ENCODE data around the gene SPACA4.
"Not testable (repeated sequence)": the region's sequence is repeated elsewhere in the genome, so short reads cannot be mapped to it uniquely, and the experiment has no call there.

Gene SPACA4

DNA sequence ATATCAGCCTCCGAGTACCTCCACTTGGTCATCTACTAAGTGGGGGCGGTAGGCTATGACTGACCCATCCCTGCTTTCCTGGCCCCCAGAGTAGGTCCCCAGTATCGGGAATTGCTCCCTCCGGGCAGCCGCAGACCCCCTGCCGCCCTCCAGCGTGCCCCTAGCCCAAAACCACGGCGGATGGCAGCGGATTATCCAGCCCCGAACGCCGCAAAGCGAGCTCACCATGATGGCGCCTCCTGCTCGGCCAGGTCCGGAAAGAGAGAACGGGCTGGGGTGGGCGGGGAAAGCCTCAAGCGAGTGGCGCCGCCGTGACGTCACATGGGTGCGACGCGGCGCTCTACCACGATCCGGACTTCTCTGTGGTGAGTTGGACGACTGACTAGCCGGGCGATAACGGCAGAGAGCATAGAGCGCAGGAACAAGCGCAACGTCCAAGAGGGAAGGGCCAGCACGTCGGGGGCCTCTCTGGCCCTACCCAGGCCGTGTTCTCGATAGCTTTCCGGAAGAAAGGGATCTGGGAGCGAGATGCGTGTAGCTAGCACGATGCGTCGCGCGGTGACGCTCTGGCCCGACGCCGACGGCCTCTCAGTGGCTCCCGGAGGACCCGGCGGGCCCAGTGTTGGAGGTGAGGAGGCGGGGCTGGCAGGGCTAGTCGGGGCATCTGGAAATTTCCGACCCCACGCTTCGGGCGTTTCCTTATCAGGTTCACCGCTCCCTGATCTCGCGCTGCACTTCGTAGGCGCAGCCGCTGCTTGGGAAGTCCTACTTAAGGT, 12.6 kb downstream of the SPACA4 start, which contains the start of the genes RPL18 and SPHK2:
Gene RPL18 (minus strand): TSS at position 263 of the 776 bp plus-strand sequence. CDS start 35 bp downstream, at position 228.
Gene SPHK2 (plus strand): TSS at position 591 of the 776 bp plus-strand sequence. CDS start 1,009 bp downstream, outside the sequence.
- peak; percentile 99 for DNase-seq

GRCh38 chr19:48619692-48620585, 13.4 kb downstream of the SPACA4 start:
- DNase-seq: peak in 2 of 4 experiments; percentile 31 to 32

- DNase-seq: no peak
Observed at GRCh38 chr19:48623556-48624066, 17.1 kb downstream of the SPACA4 start.

DNA sequence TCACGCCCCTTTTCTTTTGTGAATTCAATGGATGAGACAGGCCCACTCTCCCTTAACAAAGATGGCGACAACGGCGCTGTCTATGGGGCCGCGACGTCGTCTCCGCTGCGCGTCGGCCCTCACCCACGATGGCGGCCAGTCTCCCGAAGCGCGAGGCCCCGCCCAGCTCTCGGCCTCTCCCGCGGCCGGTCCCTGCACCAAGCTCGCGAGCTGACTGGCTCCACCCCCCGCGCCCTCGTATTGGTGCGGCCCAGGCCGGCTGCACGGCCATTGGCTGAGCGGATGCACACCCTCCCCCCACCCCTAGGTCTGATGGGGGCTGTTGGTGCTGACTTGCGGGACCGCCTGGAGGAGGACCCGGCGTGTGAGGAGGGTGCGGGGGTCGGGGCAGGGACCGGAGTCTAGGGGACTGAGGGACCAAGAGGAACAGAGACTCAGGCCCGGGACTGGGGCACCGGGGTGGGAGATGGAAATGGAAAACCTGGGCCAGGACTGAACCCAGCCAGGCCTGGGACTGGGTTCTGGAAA, 17.6 kb downstream of the SPACA4 start:
- DNase-seq: peak; percentile 89 to 96 (median 92)

- DNase-seq: no peak
Observed at GRCh38 chr19:48624791-48625723, 18.5 kb downstream of the SPACA4 start.

DNA sequence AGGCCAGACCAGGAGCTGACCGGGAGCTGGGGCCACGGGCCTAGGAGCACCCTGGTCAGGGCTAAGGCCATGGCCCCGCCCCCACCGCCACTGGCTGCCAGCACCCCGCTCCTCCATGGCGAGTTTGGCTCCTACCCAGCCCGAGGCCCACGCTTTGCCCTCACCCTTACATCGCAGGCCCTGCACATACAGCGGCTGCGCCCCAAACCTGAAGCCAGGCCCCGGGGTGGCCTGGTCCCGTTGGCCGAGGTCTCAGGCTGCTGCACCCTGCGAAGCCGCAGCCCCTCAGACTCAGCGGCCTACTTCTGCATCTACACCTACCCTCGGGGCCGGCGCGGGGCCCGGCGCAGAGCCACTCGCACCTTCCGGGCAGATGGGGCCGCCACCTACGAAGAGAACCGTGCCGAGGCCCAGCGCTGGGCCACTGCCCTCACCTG, 19.4 kb downstream of the SPACA4 start:
- DNase-seq: no peak

DNA sequence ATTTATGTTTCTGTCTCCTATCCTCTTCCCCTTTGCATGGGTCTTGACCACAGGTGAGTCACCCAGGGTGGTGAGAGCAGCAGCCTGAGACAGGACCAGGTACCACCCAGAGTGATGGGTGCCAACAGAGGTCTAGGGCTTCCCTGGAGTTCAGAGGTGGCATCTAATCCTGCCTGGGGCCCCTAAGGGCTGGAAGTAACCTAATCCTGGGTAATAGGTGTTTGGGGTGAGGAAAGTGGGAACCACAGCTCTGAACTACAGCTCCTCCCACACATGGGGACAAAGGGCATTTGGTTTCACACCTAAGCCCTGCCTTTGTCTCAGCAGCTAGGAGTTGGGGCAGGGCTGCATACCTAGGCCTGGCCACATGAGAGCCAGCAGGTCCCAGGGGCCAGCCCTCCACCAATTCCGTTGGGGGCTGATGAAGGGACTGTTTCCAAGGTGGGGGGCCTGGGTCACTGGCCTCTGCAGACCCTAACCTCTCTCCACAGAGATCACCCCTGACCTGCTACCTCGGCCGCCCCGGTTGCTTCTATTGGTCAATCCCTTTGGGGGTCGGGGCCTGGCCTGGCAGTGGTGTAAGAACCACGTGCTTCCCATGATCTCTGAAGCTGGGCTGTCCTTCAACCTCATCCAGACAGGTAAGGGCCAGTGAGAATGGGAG, 20.8 kb downstream of the SPACA4 start:
- no peak for DNase-seq

- DNase-seq: no peak
Observed at GRCh38 chr19:48627865-48628314, 21.3 kb downstream of the SPACA4 start.

DNA sequence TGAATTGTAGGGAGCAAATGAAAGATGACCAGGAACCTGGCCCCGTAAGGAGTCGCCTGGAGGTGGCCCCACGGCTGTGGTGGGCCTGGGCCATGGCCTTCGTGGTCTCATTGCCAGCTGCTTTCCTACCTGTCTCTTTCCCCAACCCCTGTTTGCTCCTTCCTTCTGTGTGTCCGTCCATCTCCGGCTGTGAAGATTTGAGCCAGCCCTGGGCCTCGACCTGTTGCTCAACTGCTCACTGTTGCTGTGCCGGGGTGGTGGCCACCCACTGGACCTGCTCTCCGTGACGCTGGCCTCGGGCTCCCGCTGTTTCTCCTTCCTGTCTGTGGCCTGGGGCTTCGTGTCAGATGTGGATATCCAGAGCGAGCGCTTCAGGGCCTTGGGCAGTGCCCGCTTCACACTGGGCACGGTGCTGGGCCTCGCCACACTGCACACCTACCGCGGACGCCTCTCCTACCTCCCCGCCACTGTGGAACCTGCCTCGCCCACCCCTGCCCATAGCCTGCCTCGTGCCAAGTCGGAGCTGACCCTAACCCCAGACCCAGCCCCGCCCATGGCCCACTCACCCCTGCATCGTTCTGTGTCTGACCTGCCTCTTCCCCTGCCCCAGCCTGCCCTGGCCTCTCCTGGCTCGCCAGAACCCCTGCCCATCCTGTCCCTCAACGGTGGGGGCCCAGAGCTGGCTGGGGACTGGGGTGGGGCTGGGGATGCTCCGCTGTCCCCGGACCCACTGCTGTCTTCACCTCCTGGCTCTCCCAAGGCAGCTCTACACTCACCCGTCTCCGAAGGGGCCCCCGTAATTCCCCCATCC, 22.1 kb downstream of the SPACA4 start:
- DNase-seq: peak in 1 of 4 experiments; percentile 45

DNA sequence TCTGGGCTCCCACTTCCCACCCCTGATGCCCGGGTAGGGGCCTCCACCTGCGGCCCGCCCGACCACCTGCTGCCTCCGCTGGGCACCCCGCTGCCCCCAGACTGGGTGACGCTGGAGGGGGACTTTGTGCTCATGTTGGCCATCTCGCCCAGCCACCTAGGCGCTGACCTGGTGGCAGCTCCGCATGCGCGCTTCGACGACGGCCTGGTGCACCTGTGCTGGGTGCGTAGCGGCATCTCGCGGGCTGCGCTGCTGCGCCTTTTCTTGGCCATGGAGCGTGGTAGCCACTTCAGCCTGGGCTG, 22.7 kb downstream of the SPACA4 start:
- DNase-seq: no peak

DNA sequence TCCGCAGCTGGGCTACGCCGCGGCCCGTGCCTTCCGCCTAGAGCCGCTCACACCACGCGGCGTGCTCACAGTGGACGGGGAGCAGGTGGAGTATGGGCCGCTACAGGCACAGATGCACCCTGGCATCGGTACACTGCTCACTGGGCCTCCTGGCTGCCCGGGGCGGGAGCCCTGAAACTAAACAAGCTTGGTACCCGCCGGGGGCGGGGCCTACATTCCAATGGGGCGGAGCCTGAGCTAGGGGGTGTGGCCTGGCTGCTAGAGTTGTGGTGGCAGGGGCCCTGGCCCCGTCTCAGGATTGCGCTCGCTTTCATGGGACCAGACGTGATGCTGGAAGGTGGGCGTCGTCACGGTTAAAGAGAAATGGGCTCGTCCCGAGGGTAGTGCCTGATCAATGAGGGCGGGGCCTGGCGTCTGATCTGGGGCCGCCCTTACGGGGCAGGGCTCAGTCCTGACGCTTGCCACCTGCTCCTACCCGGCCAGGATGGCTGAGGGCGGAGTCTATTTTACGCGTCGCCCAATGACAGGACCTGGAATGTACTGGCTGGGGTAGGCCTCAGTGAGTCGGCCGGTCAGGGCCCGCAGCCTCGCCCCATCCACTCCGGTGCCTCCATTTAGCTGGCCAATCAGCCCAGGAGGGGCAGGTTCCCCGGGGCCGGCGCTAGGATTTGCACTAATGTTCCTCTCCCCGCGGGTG, 23.2 kb downstream of the SPACA4 start:
- DNase-seq: peak in 1 of 4 experiments; percentile 35

DNA sequence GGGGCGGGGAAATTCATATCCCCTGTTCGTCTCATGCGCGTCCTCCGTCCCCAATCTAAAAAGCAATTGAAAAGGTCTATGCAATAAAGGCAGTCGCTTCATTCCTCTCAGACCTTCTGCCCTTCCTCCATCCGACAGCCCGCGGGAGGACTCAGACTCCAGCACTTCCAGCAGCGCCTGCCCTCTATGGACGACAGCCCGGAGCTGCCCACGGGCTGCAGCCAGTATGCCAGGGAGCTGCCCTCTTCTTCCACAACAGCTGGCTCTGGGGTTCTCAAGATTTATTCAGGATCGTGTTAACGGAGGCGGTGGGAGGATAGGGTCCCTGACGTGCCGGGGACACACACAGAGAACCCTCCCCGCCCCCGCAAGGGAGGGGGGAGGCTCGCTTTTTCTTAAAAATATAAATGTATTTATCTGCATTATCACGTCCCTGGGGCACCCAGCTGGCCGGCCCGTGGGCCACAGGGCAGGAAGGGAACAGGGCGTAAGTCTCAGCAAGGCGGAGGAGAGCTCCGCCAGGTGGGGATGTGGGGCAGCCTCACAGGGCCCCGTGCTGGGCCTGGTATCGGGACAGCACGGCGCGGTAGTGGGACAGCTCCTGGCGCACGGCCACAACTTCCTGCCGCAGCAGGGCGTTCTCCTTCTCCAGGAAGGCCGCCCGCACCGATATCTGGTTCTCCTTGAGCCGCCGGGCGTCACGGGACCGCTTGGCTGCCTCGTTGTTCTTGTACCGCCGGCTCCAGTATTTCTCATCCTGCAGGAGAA, 23.9 kb downstream of the SPACA4 start:
- DNase-seq: peak; percentile 22 to 65 (median 50)

DNA sequence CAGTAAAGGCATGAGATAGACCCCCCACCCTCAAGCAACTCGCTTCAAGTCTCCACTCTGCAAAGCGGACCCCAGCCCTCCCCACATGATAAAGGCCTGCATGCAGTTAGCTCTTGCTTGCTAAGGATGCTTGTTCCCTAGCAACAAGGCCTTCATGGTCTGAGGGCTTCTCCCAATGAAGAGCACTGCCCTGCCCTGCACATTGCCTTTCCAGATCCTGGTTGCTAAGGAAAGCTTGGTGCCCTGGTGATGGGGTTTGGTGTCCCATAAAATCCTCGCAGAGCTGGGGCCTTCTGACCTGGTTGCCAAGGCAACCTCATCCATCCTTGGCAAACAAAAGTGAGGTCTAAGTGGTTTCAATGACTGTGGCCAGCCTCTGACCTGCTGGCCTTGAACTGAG, 24.7 kb downstream of the SPACA4 start:
- no peak for DNase-seq

- DNase-seq: not testable (repeated sequence)
Observed at GRCh38 chr19:48632286-48632685, 25.7 kb downstream of the SPACA4 start.

- DNase-seq: peak; percentile 58 to 73 (median 71)
Observed at GRCh38 chr19:48632692-48633147, 26.2 kb downstream of the SPACA4 start.

- no peak for DNase-seq
Observed at GRCh38 chr19:48633148-48634035, 26.9 kb downstream of the SPACA4 start.

DNA sequence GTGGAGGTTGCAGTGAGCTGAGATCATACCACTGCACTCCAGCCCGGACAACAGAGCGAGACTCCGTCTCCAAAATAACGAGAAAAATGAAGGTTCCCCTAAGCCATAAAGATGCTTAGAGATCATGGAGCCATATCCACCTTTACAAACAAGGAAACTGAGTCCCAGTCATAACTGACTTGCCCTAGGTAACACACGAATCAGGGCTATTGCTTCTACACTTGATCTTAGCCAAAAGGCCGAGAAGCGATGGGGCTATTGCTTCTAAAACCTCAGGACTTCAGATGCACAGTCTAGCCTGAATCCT, 27.4 kb downstream of the SPACA4 start:
- no peak for DNase-seq

Data from suppressor macrophage (primary cell).